Tibial nerve (tissue), 4 donors: Measurements from ENCODE around the gene GALNTL6. TPM values are rescaled to one million over a fixed set of nuclear protein-coding genes. Genes with fewer than 3 reads are reported as not detected.

Source experiments
- DNase-seq, 2 donors: peaks; one replicate each; pipeline ENCODE4 v3.0.0-alpha.2; 2019; ENCODE audit warnings: low spot score in 2 of 2
- H3K27ac ChIP-seq, 4 donors: fragments of 200-600 bp; sonication (generic) in 3 of 4; one replicate each; pipeline ENCODE4 v1.5.1; 2017 to 2019; ENCODE audit warnings: mild to moderate bottlenecking in 1 of 4
- H3K27me3 ChIP-seq, 2 donors: fragments of 200-600 bp; sonication (generic) in 1 of 2; one replicate each; pipeline versions ENCODE4 v1.5.1 to v1.6.0; 2017 to 2019
- H3K36me3 ChIP-seq, 3 donors: fragments of 200-600 bp; sonication (generic); one replicate each; pipeline ENCODE4 v1.5.1; 2018 to 2019
- H3K4me1 ChIP-seq, 4 donors: fragments of 200-600 bp; sonication (generic) in 3 of 4; one replicate each; pipeline ENCODE4 v1.5.1; 2017 to 2019
- H3K4me3 ChIP-seq, 4 donors: fragments of 200-600 bp; sonication (generic) in 3 of 4; one replicate each; pipeline ENCODE4 v1.5.1; 2017 to 2019; ENCODE audit warnings: mild to moderate bottlenecking in 1 of 4, moderate library complexity in 1 of 4
- H3K9me3 ChIP-seq, 4 donors: fragments of 200-600 bp; sonication (generic) in 3 of 4; one replicate each; pipeline ENCODE4 v1.5.1; 2017 to 2019
- EP300 ChIP-seq, 2 donors: sonication (generic); formaldehyde crosslinking; IDR thresholded peaks; one replicate each; pipeline ENCODE4 v1.6.1; 2017; ENCODE audit warnings: antibody characterized with exemption in 2 of 2, mild to moderate bottlenecking in 1 of 2
- POLR2A ChIP-seq, 2 donors: fragments of 450-650 bp; IDR thresholded peaks; one replicate each; pipeline ENCODE4 v1.6.1; 2017; ENCODE audit warnings: antibody characterized with exemption in 2 of 2, mild to moderate bottlenecking in 2 of 2, moderate library complexity in 2 of 2
- WGBS, 2 donors: methylation state at CpG; one replicate each; pipeline ENCODE4 v1.1.5; 2018; 5-methylcytosine and 5-hydroxymethylcytosine counted together
- total RNA-seq, 4 donors: library from RNA; depleted of rRNA; stranded (reverse); fragments of >200 nt; gene quantifications; one replicate each; pipeline ENCODE4 v1.1.0, GENCODE V29; 2016
- TF ChIP-seq, protein P1 (sequence below), 5 experiments: fragments of 200-600 bp in 3 of 5; fragments of 450-650 bp in 2 of 5; sonication (generic) in 3 of 5; IDR thresholded peaks; one replicate each; pipeline ENCODE4 v1.5.1; 2016 to 2019; ENCODE audit warnings: antibody characterized with exemption in 5 of 5, mild to moderate bottlenecking in 3 of 5, moderate library complexity in 2 of 5

Gene GALNTL6
- total RNA-seq, 4 donors from 2014 or later: not detected

- DNase-seq: no peak
- H3K9me3 ChIP-seq: no peaks in the 10 kb centered on the region
Measured at GRCh38 chr4:172055498-172055897, 242.3 kb downstream of the GALNTL6 start.

GRCh38 chr4:172061204-172061603 lies 248.0 kb downstream of the GALNTL6 start:
- DNase-seq: no peak
- no peaks in the 10 kb centered on the region for H3K9me3 ChIP-seq
- WGBS, 2 donors: 45 to 50% methylated on average over 1 of the region's 1 CpG
- no peak overlapping the region for H3K27ac ChIP-seq
- no peaks in the 10 kb centered on the region for H3K4me1 ChIP-seq
- H3K36me3 ChIP-seq: no peaks in the 10 kb centered on the region
- TF ChIP-seq EP300 (IDR thresholded peaks at IDR 0.05) (no peak), POLR2A (IDR thresholded peaks at IDR 0.05) (no peak)
- TF ChIP-seq, protein P1, sequence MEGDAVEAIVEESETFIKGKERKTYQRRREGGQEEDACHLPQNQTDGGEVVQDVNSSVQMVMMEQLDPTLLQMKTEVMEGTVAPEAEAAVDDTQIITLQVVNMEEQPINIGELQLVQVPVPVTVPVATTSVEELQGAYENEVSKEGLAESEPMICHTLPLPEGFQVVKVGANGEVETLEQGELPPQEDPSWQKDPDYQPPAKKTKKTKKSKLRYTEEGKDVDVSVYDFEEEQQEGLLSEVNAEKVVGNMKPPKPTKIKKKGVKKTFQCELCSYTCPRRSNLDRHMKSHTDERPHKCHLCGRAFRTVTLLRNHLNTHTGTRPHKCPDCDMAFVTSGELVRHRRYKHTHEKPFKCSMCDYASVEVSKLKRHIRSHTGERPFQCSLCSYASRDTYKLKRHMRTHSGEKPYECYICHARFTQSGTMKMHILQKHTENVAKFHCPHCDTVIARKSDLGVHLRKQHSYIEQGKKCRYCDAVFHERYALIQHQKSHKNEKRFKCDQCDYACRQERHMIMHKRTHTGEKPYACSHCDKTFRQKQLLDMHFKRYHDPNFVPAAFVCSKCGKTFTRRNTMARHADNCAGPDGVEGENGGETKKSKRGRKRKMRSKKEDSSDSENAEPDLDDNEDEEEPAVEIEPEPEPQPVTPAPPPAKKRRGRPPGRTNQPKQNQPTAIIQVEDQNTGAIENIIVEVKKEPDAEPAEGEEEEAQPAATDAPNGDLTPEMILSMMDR (IDR thresholded peaks at IDR 0.05): no peak
- H3K27me3 ChIP-seq: no peaks in the 10 kb centered on the region
- no peak overlapping the region for H3K4me3 ChIP-seq

More at GRCh38 chr4:172055498-172055897, 242.3 kb downstream of the GALNTL6 start:
- H3K4me3 ChIP-seq: no peak overlapping the region
- TF ChIP-seq, protein P1 (IDR thresholded peaks at IDR 0.05): no peak
- TF ChIP-seq EP300 (IDR thresholded peaks at IDR 0.05): no peak
- TF ChIP-seq POLR2A (IDR thresholded peaks at IDR 0.05): no peak
- no peak overlapping the region for H3K27ac ChIP-seq
- H3K36me3 ChIP-seq: no peaks in the 10 kb centered on the region
- WGBS, 2 donors: 87 to 90% methylated on average over 2 of the region's 2 CpGs
- H3K4me1 ChIP-seq: no peaks in the 10 kb centered on the region
- H3K27me3 ChIP-seq: no peaks in the 10 kb centered on the region

DNA sequence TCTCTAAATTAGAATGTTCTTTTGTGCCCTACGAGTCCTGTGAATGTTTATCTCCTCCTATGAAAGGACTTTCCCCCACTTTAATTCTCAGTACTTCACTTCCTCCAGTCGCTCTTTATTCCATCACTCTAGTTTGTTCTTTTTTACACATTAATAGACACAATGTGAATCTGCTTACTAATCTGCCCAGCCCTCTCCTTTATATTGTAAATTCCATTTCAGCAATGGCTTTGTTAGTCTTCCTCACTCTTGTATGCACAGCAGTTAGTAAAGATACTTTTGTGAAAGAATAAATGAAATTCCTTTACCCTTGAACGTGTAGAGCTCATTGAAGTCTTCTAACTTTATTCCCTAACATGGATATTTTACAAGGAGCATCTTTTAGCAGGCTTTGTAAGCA lies 255.3 kb downstream of the GALNTL6 start:
- TF ChIP-seq, protein P1 (IDR thresholded peaks at IDR 0.05): no peak
- TF ChIP-seq EP300 (IDR thresholded peaks at IDR 0.05) (no peak), POLR2A (IDR thresholded peaks at IDR 0.05) (no peak)
- H3K4me1 ChIP-seq: no peaks in the 10 kb centered on the region
- H3K27ac ChIP-seq: no peak overlapping the region
- H3K4me3 ChIP-seq: no peak overlapping the region
- no peak for DNase-seq
- H3K27me3 ChIP-seq: no peaks in the 10 kb centered on the region
- 46 to 53% methylated on average over 3 of the region's 3 CpGs for WGBS, 2 donors
- no peaks in the 10 kb centered on the region for H3K9me3 ChIP-seq
- H3K36me3 ChIP-seq: no peaks in the 10 kb centered on the region

DNA sequence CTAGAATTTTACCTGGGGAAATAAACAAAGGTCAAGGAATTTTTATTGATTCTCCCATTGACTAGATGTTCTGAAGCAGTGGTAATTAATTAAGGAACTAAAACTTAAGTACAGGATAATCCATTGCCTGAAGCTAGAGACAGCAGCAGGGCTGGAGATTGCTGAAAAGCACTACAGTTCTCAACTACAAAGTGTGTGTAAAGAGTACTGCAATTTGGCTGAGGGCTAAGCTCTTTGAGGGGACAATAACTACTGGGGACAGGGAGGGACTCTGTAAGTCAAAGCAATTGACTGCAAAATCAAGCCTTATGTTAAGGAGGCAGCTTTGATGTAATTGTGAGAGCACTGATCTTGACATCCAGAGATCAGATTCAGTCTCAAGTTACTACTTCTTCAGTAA lies 260.4 kb downstream of the GALNTL6 start:
- Histone ChIP-seq H3K27me3 (no peaks in the 10 kb centered on the region), H3K4me3 (no peak overlapping the region), H3K9me3 (no peaks in the 10 kb centered on the region), H3K36me3 (no peaks in the 10 kb centered on the region), H3K4me1 (no peaks in the 10 kb centered on the region), H3K27ac (no peak overlapping the region)
- TF ChIP-seq POLR2A (IDR thresholded peaks at IDR 0.05) (no peak), EP300 (IDR thresholded peaks at IDR 0.05) (no peak)
- TF ChIP-seq, protein P1 (IDR thresholded peaks at IDR 0.05): no peak
- no peak for DNase-seq

GRCh38 chr4:172083272-172083671 lies 270.1 kb downstream of the GALNTL6 start:
- no peak overlapping the region for H3K4me3 ChIP-seq
- no peaks in the 10 kb centered on the region for H3K9me3 ChIP-seq
- H3K36me3 ChIP-seq: no peaks in the 10 kb centered on the region
- TF ChIP-seq POLR2A (IDR thresholded peaks at IDR 0.05) (no peak), EP300 (IDR thresholded peaks at IDR 0.05) (no peak)
- TF ChIP-seq, protein P1 (IDR thresholded peaks at IDR 0.05): no peak
- no peaks in the 10 kb centered on the region for H3K4me1 ChIP-seq
- H3K27ac ChIP-seq: no peak overlapping the region
- H3K27me3 ChIP-seq: no peaks in the 10 kb centered on the region
- 82 to 86% methylated on average over 1 of the region's 1 CpG for WGBS, 2 donors
- no peak for DNase-seq
